GM10847 (cell line): ENCODE data around the gene TPP1.

Experiments used
- POLR2A ChIP-seq: IDR thresholded peaks from 2 replicates; pipeline ENCODE4 v1.6.1; 2011; ENCODE audit not compliant: insufficient read length; ENCODE audit errors: extremely low read depth

The TPP1 gene

GRCh38 chr11:6653656-6654055, 34.4 kb upstream of the TPP1 start:
- no peak for TF ChIP-seq POLR2A

GRCh38 chr11:6653097-6653496, 33.9 kb upstream of the TPP1 start:
- no peak for TF ChIP-seq POLR2A

- TF ChIP-seq POLR2A, result no peak
These were observed 33.0 kb upstream of the TPP1 start for GRCh38 chr11:6652182-6652581.

DNA sequence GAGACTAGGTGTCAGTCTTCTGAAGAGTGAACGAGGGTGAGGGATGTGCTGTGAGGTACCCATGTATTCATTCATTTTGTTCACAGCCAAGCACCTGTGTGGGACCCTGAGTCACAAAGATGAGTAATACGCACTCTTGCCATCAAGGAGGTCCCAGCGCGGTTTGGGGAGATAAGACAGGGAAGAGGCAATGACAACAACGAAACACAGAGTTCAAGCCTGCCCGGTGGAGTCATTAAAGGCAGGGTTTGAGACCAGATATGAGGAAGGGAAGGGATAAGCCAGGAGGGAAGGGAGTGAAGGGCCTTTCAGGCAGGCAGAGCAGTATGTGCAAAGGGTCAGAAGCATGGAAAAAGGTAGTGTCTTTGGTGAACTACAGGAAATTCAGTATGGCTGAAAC, 31.8 kb upstream of the TPP1 start:
- TF ChIP-seq POLR2A, result no peak

GRCh38 chr11:6650104-6650503, 30.9 kb upstream of the TPP1 start:
- no peak for TF ChIP-seq POLR2A

DNA sequence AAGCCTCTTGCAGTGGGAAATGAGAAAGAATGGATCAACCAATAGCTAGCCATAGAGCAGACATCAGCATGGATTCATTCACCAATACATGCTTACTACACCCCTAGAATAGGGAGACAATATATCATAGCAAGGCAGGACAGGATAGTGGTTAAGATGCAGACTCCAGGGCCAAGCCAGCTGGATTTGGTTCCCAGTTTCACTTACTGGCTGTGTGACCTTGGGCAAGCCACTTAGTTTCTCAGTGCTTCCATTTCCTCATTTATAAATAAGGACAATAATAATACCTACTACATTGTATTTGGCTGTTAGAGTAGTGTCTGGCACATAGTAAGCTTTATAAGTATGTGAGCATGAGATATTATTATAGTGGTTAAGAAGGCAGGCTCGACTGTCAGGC, 29.3 kb upstream of the TPP1 start:
- no peak for TF ChIP-seq POLR2A

GRCh38 chr11:6647836-6648235, 28.6 kb upstream of the TPP1 start:
- no peak for TF ChIP-seq POLR2A

DNA sequence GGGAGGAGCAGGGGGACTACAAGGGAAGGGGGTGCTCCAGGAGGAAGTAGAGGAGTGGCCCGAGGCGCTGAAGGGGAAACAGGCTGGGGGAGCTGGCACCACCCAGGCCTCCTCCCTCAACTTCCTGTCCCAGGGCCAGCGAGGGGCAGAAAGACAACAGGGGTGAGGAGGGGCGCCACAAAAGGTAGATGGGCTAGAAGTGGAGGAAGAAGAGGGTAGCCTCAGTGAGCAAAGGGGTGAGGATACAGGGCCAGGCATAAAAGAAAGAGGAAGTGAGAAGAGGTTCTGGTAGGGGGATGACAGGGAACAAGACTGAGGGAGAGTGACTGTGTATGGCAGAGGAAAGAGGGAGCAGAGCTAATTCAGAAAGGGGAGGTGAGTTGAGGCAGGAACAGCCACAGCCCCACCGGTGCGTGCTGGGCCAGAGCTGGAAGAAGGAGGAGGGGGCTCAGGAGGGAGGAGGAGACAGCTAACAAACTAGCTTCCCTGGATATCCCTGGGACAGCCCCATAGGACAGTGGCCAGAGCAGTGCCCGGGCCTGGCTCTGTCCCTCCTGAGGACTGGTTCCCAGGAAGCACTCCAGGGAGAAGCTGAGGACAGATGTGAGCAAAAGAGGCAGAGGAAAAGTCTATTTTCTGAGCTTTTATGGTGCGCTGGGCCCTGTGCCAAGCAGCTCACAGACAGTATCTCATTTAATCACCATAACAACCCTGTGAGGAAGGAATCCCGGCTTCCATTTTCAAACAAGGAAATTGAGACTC, 27.9 kb upstream of the TPP1 start:
- TF ChIP-seq POLR2A, result no peak

DNA sequence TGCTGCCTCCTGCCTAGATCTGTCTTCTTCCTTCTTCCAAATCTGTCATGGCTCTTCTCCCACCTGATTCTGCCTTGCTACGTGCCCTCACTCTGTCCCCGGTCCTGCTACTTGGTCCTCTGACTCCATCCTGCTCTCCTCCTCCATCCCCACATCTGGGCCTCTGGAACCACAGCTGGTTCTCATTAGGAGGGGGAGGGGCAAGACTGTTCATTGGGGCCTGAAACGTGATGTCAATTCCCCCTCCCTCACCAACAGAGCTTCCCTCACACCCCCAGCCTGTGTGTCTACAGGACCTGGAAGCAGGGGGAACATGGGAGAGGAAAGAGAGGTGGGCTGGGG, 27.3 kb upstream of the TPP1 start:
- TF ChIP-seq POLR2A, result no peak

DNA sequence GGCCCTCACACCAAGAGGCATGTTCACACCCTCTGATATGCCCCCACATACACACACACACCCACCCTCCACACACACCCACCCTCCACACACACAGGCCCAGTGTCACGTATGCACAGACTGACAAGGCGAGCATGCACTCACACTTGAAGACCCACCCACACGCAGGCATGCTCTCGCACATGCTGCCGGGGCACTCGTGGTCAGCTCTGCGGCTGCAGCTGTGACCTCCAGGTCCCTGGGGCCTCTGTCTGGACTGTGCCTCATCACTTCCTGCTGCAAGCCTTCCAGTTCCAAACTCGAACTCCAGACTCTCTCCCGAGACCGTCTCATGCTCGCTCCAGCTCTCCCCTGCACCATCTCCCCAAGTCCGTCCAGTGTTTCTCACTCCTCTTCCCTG, 26.8 kb upstream of the TPP1 start:
- no peak for TF ChIP-seq POLR2A

- TF ChIP-seq POLR2A, result no peak
These were observed 23.7 kb upstream of the TPP1 start for GRCh38 chr11:6642957-6643356.

DNA sequence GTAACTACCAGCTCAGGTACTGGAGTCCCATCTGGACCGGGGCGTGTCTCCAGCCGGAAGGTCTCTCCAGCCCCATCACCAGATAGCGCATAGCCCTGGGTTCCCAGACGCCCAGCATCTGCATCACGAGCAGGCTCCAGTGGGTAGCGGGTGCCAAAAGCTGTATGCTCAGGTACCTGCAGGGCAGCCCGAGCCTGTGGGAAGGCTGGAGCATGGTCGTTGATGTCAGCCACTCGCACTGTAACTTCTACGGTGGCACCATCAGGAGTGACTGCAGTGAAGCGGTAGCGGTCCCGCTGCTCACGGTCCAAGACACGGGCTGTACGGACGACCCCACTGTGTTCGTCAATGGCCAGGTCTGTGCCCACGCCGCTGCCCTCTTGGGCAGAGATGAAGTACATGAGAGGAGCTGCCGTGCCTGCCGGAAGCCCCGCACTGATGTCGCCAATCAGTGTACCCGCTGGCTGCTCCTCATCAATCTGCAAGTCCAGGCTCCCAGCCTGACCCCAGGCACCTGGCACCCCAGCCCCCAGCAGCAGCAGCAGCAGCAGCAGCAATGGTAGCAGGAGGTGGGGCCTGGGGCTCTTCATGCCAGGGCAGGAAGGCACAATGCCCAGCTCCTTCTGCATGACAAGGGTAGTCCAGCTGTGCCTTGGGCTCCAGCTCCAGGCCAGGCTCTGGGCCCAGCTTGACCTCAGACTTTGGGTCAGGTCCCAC, 21.9 kb upstream of the TPP1 start:
- TF ChIP-seq POLR2A, result no peak

DNA sequence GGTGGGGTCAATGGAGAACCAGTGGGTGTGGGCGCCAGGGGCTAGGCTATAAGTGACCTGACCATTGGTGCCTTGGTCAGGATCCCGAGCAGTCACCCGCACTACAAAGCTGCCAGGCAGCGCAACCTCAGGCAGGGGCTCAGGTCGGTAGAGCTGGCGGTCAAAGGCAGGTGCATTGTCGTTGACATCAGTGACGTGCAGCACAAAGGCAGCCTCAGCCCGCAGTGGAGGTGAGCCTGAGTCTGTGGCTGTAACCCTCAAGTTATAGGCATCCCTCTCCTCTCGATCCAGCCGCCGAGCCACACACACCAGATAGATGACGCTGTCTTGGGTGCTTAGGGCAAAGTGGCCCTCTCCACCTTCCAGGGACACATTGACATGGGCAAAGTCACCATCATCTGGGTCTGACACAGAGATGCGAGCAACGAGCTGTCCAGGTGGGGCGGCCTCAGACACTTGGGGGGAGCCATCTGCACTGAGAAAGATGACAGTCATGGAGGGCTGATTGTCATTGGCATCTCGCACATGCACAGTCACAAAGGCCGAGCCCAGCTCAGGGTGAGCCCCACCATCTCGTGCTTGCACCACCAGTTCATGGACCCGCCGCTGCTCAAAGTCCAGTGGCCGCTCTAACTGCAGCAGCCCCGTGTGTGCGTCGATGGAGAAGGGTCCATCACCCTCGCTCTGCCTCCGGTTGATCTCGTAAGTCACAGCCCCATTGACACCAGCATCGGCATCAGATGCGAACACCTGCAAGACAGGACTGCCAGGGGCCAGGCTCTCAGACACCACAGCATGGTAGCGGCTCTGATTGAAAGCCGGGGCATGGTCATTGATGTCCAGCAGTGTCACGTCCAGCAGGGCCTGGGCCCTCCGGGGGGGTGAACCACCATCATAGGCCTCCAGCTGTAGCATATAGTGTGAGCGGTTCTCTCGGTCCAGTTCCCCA, 21.1 kb upstream of the TPP1 start:
- TF ChIP-seq POLR2A, result no peak

DNA sequence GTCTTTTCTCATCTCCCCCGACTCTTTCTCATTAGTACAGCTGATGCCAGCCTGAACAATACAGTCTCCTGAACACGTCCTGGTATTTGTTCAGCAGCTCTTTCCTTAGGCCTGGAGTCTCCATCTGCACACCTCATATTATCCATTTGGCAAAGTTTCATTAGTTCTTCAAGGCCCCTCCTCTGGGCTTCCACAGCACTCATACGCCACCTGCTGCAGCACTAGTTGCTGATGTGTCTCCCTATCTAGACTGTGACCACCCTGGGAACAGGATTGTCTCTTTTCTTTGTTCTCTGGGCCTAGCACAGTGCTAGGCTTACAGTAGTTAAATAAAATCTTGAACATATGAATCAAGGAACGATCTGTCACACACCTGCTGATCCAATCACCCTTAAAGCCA, 19.2 kb upstream of the TPP1 start:
- no peak for TF ChIP-seq POLR2A

DNA sequence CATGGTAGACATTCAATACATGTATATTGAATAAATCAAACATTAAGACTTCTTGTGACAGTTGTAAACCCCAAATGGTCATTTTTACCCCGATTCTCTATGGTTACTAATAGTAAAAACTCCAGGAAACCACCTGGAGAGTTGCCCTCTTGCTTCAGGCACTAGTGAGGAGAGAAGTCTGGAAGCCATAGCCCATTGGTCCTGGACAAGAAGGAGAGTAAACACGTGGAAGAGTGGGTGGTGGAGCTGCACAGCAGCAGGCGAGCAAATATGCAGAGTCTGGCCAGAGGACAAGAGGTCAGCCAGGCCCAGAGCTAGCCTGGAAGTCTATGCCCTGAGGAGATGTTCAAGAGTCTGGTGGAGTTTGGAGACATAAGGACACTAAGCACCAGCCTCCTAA, 18.6 kb upstream of the TPP1 start:
- no peak for TF ChIP-seq POLR2A

GRCh38 chr11:6636480-6636879, 17.3 kb upstream of the TPP1 start:
- no peak for TF ChIP-seq POLR2A
